NCI-H2029 treated with DMSO at 0.1 percent for 48 hours (cell line): Measurements from ENCODE around the gene NFAM1.
A peak's percentile ranks its signal among the peaks of the same experiment; 100 is the strongest.

ENCODE experiments used
- DNase-seq: peaks from one replicate; lab custom pipeline; 2025; lab: John Stamatoyannopoulos, UW

NFAM1 gene

GRCh38 chr22:42432020-42432596 is at the start of gene NFAM1:
Gene NFAM1 (minus strand): TSS chr22:42432403. CDS start chr22:42432357, 46 bp downstream.
- DNase-seq = no peak

- DNase-seq = no peak
Measured at GRCh38 chr22:42475122-42475521, 42.9 kb upstream of the NFAM1 start.

GRCh38 chr22:42473484-42474193 is 41.4 kb upstream of the NFAM1 start:
- peak; percentile 31 for DNase-seq

- DNase-seq = no peak
Measured at GRCh38 chr22:42472671-42473070, 40.5 kb upstream of the NFAM1 start.

GRCh38 chr22:42471441-42471840 is 39.2 kb upstream of the NFAM1 start:
- DNase-seq = no peak

GRCh38 chr22:42470366-42471082 is 38.3 kb upstream of the NFAM1 start:
- DNase-seq = no peak

GRCh38 chr22:42468841-42469240 is 36.6 kb upstream of the NFAM1 start:
- DNase-seq = no peak

- no peak for DNase-seq
Measured at GRCh38 chr22:42462016-42462415, 29.8 kb upstream of the NFAM1 start.

GRCh38 chr22:42461511-42461910 is 29.3 kb upstream of the NFAM1 start:
- DNase-seq = no peak

- DNase-seq = no peak
Measured at GRCh38 chr22:42459287-42460063, 27.3 kb upstream of the NFAM1 start.

GRCh38 chr22:42452916-42453315 is 20.7 kb upstream of the NFAM1 start:
- no peak for DNase-seq

- DNase-seq = no peak
Measured at GRCh38 chr22:42452456-42452855, 20.3 kb upstream of the NFAM1 start.

GRCh38 chr22:42451499-42452145 is 19.4 kb upstream of the NFAM1 start:
- DNase-seq = no peak

GRCh38 chr22:42450862-42451261 is 18.7 kb upstream of the NFAM1 start:
- DNase-seq = no peak

GRCh38 chr22:42446151-42446550 is 13.9 kb upstream of the NFAM1 start:
- DNase-seq = no peak

- no peak for DNase-seq
Measured at GRCh38 chr22:42444077-42444904, 12.1 kb upstream of the NFAM1 start.

GRCh38 chr22:42443240-42444076 is 11.3 kb upstream of the NFAM1 start:
- DNase-seq = no peak

GRCh38 chr22:42442748-42443147 is 10.5 kb upstream of the NFAM1 start:
- no peak for DNase-seq

- no peak for DNase-seq
Measured at GRCh38 chr22:42440728-42441127, 8.5 kb upstream of the NFAM1 start.
